Body of pancreas (tissue), 4 donors: Measurements from ENCODE around the gene TPMT. TPM values are rescaled to one million over a fixed set of nuclear protein-coding genes. Genes with fewer than 3 reads are reported as not detected.

Experiments
- ATAC-seq: fragments of 150-250 bp; one replicate; pipeline ENCODE4 v1.9.1; 2016
- DNase-seq, 4 donors: peaks; one replicate each; pipeline ENCODE4 v3.0.0-alpha.2; 2019
- H3K27ac ChIP-seq, 4 donors: fragments of 200-600 bp; sonication (generic); 1 replicate in 3 of 4; 2 replicates in 1 of 4; pipeline versions ENCODE4 v1.5.1 to v1.6.1; 2016 to 2019; ENCODE audit warnings: mild to moderate bottlenecking in 1 of 4, mixed read lengths in 1 of 4, moderate library complexity in 1 of 4
- H3K27me3 ChIP-seq, 2 donors: fragments of 200-600 bp; sonication (generic); one replicate each; pipeline ENCODE4 v1.6.0; 2016; ENCODE audit warnings: mild to moderate bottlenecking in 1 of 2
- H3K36me3 ChIP-seq, 2 donors: fragments of 200-600 bp; sonication (generic); replicated peaks in 1 of 2; 2 replicates each; pipeline ENCODE4 v1.5.1; 2016; ENCODE audit warnings: low read depth in 2 of 2; ENCODE audit not compliant: insufficient read depth in 1 of 2
- H3K4me1 ChIP-seq: fragments of 200-600 bp; sonication (generic); one replicate; pipeline ENCODE4 v1.6.0; 2016
- H3K4me3 ChIP-seq, 2 donors: fragments of 200-600 bp; sonication (generic); 1 replicate in 1 of 2; 2 replicates in 1 of 2; pipeline ENCODE4 v1.5.1; 2016 to 2019
- H3K9me3 ChIP-seq, 3 donors: fragments of 200-600 bp; sonication (generic); 1 replicate in 2 of 3; 2 replicates in 1 of 3; pipeline ENCODE4 v1.5.1; 2016
- CTCF ChIP-seq, 7 experiments: fragments of 450-650 bp in 4 of 7; fragments of 200-600 bp in 3 of 7; sonication (generic) in 3 of 7; IDR thresholded peaks; one replicate each; pipeline ENCODE4 v1.5.1; 2016 to 2019; ENCODE audit warnings: antibody characterized with exemption in 7 of 7
- POLR2A ChIP-seq, 3 donors: fragments of 450-650 bp; IDR thresholded peaks; one replicate each; pipeline ENCODE4 v1.6.1; 2016; ENCODE audit warnings: antibody characterized with exemption in 3 of 3, mild to moderate bottlenecking in 2 of 3
- WGBS, 2 donors: methylation state at CpG; one replicate each; pipeline ENCODE4 v1.1.5; 2017; 5-methylcytosine and 5-hydroxymethylcytosine counted together
- intact Hi-C: fragments of 100-400 bp; cut with DNase I; formaldehyde crosslinking; loops from one replicate; pipeline ENCODE4 v1.15.1; 2023
- total RNA-seq, 2 donors: library from RNA; depleted of rRNA; stranded (reverse); fragments of >200 nt; gene quantifications; one replicate each; pipeline ENCODE4 v1.1.0, GENCODE V29; 2016

TPMT gene
- total RNA-seq, 2 donors from 2014 or later = 4.6 to 8.0 TPM

- Histone ChIP-seq H3K36me3 (peaks cover 5 to 15% of the 10 kb centered on the region in 2 donors), H3K4me1 (no peaks in the 10 kb centered on the region), H3K9me3 (no peaks in the 10 kb centered on the region), H3K27ac (no peak overlapping the region), H3K27me3 (no peaks in the 10 kb centered on the region), H3K4me3 (no peak overlapping the region)
- TF ChIP-seq POLR2A (IDR thresholded peaks at IDR 0.05) = no peak
- no peak for TF ChIP-seq CTCF (IDR thresholded peaks at IDR 0.05)
- no peak for ATAC-seq
- 94 to 95% methylated on average over 9 to 10 of the region's 10 CpGs for WGBS, 2 donors
- no peak for DNase-seq
- intact Hi-C loops = no loop called here
These were observed 18.6 kb downstream of the TPMT start for GRCh38 chr6:18136260-18136659.

GRCh38 chr6:18135171-18135570 lies 19.7 kb downstream of the TPMT start:
- Histone ChIP-seq H3K27ac (no peak overlapping the region), H3K4me1 (no peaks in the 10 kb centered on the region), H3K9me3 (no peaks in the 10 kb centered on the region), H3K36me3 (peaks cover 5 to 15% of the 10 kb centered on the region in 2 donors), H3K27me3 (no peaks in the 10 kb centered on the region), H3K4me3 (no peak overlapping the region)
- TF ChIP-seq CTCF (IDR thresholded peaks at IDR 0.05) = no peak
- no peak for TF ChIP-seq POLR2A (IDR thresholded peaks at IDR 0.05)
- ATAC-seq (no peak), DNase-seq (no peak)
- 83 to 89% methylated on average over 2 of the region's 2 CpGs for WGBS, 2 donors
- intact Hi-C loops = no loop called here

GRCh38 chr6:18132346-18132745 lies 22.5 kb downstream of the TPMT start:
- no peak overlapping the region for H3K4me3 ChIP-seq
- intact Hi-C loops = no loop called here
- H3K36me3 ChIP-seq = peaks cover 0 to 8% of the 10 kb centered on the region in 2 donors
- WGBS, 2 donors = 93 to 95% methylated on average over 3 of the region's 3 CpGs
- no peaks in the 10 kb centered on the region for H3K9me3 ChIP-seq
- no peak overlapping the region for H3K27ac ChIP-seq
- no peaks in the 10 kb centered on the region for H3K27me3 ChIP-seq
- DNase-seq = no peak
- H3K4me1 ChIP-seq = no peaks in the 10 kb centered on the region
- TF ChIP-seq POLR2A (IDR thresholded peaks at IDR 0.05) = no peak
- TF ChIP-seq CTCF (IDR thresholded peaks at IDR 0.05) = no peak
- no peak for ATAC-seq

- H3K36me3 ChIP-seq = no peaks in the 10 kb centered on the region
These were observed 28.8 kb downstream of the TPMT start for GRCh38 chr6:18126121-18126520.

More at GRCh38 chr6:18126121-18126520, 28.8 kb downstream of the TPMT start:
- WGBS, 2 donors = 60% methylated on average over 5 of the region's 5 CpGs
- TF ChIP-seq POLR2A (IDR thresholded peaks at IDR 0.05) (no peak), CTCF (IDR thresholded peaks at IDR 0.05) (no peak)
- DNase-seq = no peak
- Histone ChIP-seq H3K27me3 (no peaks in the 10 kb centered on the region), H3K9me3 (no peaks in the 10 kb centered on the region), H3K27ac (no peak overlapping the region), H3K4me3 (no peak overlapping the region), H3K4me1 (peaks cover 10% of the 10 kb centered on the region)
- intact Hi-C loops = no loop called here
- no peak for ATAC-seq
